Measurements from ENCODE around the gene AKAP11. TPM values are rescaled to one million over a fixed set of nuclear protein-coding genes. Genes with fewer than 3 reads are reported as not detected.

AKAP11 gene
- total and polyA plus RNA-seq, 4 donors = 4.8 to 42.0 (median 22.0) TPM

DNA sequence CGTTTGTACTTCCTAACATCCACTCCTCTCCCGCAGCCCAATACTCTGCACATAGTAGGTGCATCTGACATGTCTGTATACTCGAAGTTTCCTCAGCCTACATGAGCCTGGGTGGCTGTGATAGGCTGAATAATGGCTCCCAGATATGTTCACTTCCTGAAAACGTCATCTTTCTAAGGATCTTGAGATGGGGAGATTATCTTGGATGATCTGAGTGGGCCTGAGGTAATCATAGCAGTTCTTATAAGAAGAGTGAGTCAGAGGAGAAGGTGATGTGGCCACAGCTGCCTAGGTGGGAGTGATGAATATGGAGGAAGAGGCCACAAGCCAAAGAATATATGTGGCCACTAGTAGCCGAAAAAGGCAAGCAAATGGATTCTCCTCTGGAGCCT, 84.2 kb downstream of the AKAP11 start:
- 88 to 89% methylated on average over 5 of the region's 5 CpGs for WGBS, 2 donors

DNA sequence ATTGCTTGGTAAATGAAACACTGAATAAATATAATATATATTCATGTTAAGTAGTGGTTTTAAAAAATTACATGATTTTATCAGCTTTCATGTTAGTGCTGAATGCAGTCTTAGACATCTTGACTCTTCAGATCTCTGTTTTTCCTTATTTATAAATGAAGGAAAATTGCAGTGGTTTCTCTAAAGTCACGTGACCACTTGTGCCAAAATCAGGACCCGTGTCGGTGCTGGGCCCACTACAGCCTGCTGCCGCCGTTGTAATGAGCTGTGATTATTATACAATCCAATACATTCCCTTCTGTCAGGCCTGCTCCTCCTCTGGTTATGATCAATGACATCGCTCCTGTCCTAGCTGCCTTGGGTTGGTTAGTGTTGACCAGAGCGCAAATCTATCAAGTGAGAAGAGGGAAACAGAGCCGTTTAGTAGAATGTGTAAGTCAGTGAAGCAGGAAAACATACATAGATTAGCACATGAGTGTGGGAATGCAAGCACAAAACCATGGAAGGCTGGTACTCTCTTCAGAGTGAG, 88.2 kb downstream of the AKAP11 start:
- ATAC-seq (ENCODE audit: low FRiP score) (no peak), DNase-seq (no peak)
- Histone ChIP-seq H3K36me3 (ENCODE audit: control insufficient read depth in 1 of 2, insufficient read depth in 2 of 2, low read length in 1 of 2) (no peaks in the 10 kb centered on the region), H3K4me3 (ENCODE audit: low read length in 2 of 2) (no peak overlapping the region), H3K4me1 (ENCODE audit: control insufficient read depth in 1 of 2, insufficient read depth in 2 of 2, low read length in 2 of 2) (no peaks in the 10 kb centered on the region), H3K27me3 (ENCODE audit: control insufficient read depth in 1 of 2, insufficient read depth in 2 of 2, low read length in 1 of 2) (no peaks in the 10 kb centered on the region), H3K27ac (ENCODE audit: low read depth in 1 of 2, low read length in 2 of 2) (no peak overlapping the region), H3K9me3 (ENCODE audit: control insufficient read depth, low read length) (no peaks in the 10 kb centered on the region)
- 75 to 78% methylated on average over 8 of the region's 8 CpGs for WGBS, 2 donors
- intact Hi-C loops (cut with DNase I) = no loop called here

More for the DNA sequence above, 84.2 kb downstream of the AKAP11 start:
- DNase-seq (no peak), ATAC-seq (ENCODE audit: low FRiP score) (no peak)
- Histone ChIP-seq H3K4me3 (ENCODE audit: low read length in 2 of 2) (no peak overlapping the region), H3K4me1 (ENCODE audit: control insufficient read depth in 1 of 2, insufficient read depth in 2 of 2, low read length in 2 of 2) (no peaks in the 10 kb centered on the region), H3K27ac (ENCODE audit: low read depth in 1 of 2, low read length in 2 of 2) (no peak overlapping the region), H3K36me3 (ENCODE audit: control insufficient read depth in 1 of 2, insufficient read depth in 2 of 2, low read length in 1 of 2) (no peaks in the 10 kb centered on the region), H3K27me3 (ENCODE audit: control insufficient read depth in 1 of 2, insufficient read depth in 2 of 2, low read length in 1 of 2) (no peaks in the 10 kb centered on the region), H3K9me3 (ENCODE audit: control insufficient read depth, low read length) (no peaks in the 10 kb centered on the region)
- intact Hi-C loops (cut with DNase I) = no loop called here

DNA sequence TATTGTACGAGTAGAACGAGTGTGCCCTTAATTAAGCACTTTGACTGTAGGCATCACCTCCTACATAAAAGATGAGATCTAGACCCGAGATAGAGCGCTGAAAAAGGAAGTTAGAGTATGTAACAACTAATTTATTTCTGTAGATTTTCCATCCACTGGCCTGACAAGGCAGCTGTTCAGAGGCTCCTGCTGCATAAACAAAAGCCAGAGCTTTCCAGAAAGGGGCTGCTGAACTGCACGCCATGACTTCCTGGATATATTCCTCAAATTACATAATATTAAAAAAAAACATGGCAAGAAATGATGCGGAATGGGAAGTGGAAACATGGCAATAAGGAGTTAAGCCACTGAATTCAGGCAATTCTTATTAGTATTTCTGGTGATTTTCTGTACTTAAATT, 89.7 kb downstream of the AKAP11 start:
- Histone ChIP-seq H3K4me1 (ENCODE audit: control insufficient read depth in 1 of 2, insufficient read depth in 2 of 2, low read length in 2 of 2) (no peaks in the 10 kb centered on the region), H3K27ac (ENCODE audit: low read depth in 1 of 2, low read length in 2 of 2) (no peak overlapping the region), H3K27me3 (ENCODE audit: control insufficient read depth in 1 of 2, insufficient read depth in 2 of 2, low read length in 1 of 2) (no peaks in the 10 kb centered on the region), H3K4me3 (ENCODE audit: low read length in 2 of 2) (no peak overlapping the region), H3K36me3 (ENCODE audit: control insufficient read depth in 1 of 2, insufficient read depth in 2 of 2, low read length in 1 of 2) (no peaks in the 10 kb centered on the region), H3K9me3 (ENCODE audit: control insufficient read depth, low read length) (no peaks in the 10 kb centered on the region)
- whole genome bisulfite sequencing, 2 donors = 36 to 38% methylated on average over 6 of the region's 6 CpGs
- DNase-seq = no peak
- no peak for ATAC-seq (ENCODE audit: low FRiP score)
- intact Hi-C loops (cut with DNase I) = no loop called here

DNA sequence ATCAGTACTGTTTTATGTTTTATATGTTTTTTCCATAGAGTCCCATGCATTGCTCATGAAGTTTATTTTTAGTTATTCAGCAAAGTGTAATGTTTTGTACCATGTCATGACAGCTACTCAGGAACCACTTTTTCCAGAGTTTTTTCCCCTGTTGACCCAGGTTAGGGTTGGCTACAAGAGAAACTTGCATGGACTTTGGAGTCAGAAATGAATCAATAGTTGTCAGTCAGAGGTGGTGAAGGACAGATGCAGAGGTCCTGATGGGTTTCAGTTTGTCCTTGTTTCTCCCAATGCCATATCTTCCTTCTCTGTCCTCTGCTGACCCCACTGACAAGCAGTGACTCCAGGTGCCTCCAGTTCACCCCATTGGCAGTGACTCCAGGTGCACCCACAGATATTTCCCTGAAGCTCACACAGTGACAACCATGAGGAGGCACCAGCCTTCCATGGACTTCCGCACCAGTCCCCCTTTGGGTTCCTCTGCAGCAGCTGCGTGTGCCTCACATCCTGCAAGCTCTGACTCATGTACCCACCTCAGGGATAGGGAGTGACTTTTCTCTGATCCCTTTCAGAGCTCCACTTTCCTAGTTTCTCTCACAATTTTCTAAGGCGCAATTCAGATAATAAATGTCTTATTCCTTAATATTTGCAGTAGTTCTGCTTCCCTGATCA, 92.1 kb downstream of the AKAP11 start:
- Histone ChIP-seq H3K9me3 (ENCODE audit: control insufficient read depth, low read length) (no peaks in the 10 kb centered on the region), H3K27ac (ENCODE audit: low read depth in 1 of 2, low read length in 2 of 2) (no peak overlapping the region), H3K4me1 (ENCODE audit: control insufficient read depth in 1 of 2, insufficient read depth in 2 of 2, low read length in 2 of 2) (no peaks in the 10 kb centered on the region), H3K4me3 (ENCODE audit: low read length in 2 of 2) (no peak overlapping the region), H3K36me3 (ENCODE audit: control insufficient read depth in 1 of 2, insufficient read depth in 2 of 2, low read length in 1 of 2) (no peaks in the 10 kb centered on the region), H3K27me3 (ENCODE audit: control insufficient read depth in 1 of 2, insufficient read depth in 2 of 2, low read length in 1 of 2) (no peaks in the 10 kb centered on the region)
- no peak for ATAC-seq (ENCODE audit: low FRiP score)
- no peak for DNase-seq
- intact Hi-C loops (cut with DNase I) = no loop called here
- WGBS, 2 donors = 81 to 83% methylated on average over 3 of the region's 3 CpGs

DNA sequence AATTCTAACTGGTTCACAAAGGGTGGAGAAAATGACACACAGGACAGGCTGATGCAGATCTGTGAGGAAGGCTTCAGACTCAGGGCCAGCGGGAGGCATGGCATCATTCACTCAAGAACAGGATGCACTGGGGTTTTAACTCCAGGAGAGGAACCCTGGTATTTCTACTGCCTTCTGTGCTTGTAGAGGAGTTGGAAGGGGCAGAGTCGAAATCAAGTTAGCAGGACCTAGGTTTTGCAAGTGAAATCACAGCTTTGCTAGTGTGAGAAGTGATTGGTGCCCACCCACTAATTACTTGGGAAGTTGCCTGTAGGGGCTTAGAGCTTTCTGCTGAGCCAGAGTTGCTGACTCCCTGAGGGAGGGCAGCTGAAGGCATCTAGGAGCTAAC, 92.7 kb downstream of the AKAP11 start:
- no peaks in the 10 kb centered on the region for H3K36me3 ChIP-seq (ENCODE audit: control insufficient read depth in 1 of 2, insufficient read depth in 2 of 2, low read length in 1 of 2)
- H3K27ac ChIP-seq (ENCODE audit: low read depth in 1 of 2, low read length in 2 of 2) = no peak overlapping the region
- H3K4me3 ChIP-seq (ENCODE audit: low read length in 2 of 2) = no peak overlapping the region
- WGBS, 2 donors = 21 to 36% methylated on average over 2 of the region's 2 CpGs
- no peaks in the 10 kb centered on the region for H3K4me1 ChIP-seq (ENCODE audit: control insufficient read depth in 1 of 2, insufficient read depth in 2 of 2, low read length in 2 of 2)
- H3K27me3 ChIP-seq (ENCODE audit: control insufficient read depth in 1 of 2, insufficient read depth in 2 of 2, low read length in 1 of 2) = no peaks in the 10 kb centered on the region
- intact Hi-C loops (cut with DNase I) = no loop called here
- ATAC-seq (ENCODE audit: low FRiP score) = no peak
- DNase-seq = no peak
- H3K9me3 ChIP-seq (ENCODE audit: control insufficient read depth, low read length) = no peaks in the 10 kb centered on the region

DNA sequence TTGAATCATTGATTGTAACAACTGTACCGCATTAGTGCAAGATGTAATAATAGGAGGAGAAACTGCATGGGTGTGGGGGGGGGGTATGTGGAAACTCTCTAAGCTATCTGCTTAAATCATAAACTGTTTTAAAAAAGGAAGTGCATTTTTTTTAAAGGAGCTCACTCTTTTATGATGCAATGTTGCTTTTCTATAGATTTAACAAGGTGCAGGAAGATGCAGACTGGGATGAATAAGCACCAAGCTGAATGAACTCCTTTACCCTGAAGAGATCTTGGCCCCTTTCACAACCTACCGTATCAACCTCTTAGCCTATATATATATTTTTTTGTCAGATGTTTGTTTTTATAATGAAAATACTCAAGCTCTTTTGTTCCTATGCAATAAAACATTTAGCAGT, 95.9 kb downstream of the AKAP11 start:
- WGBS, 2 donors = 67 to 86% methylated on average over 2 of the region's 2 CpGs
- Histone ChIP-seq H3K9me3 (ENCODE audit: control insufficient read depth, low read length) (no peaks in the 10 kb centered on the region), H3K27ac (ENCODE audit: low read depth in 1 of 2, low read length in 2 of 2) (no peak overlapping the region), H3K27me3 (ENCODE audit: control insufficient read depth in 1 of 2, insufficient read depth in 2 of 2, low read length in 1 of 2) (no peaks in the 10 kb centered on the region), H3K4me1 (ENCODE audit: control insufficient read depth in 1 of 2, insufficient read depth in 2 of 2, low read length in 2 of 2) (no peaks in the 10 kb centered on the region), H3K4me3 (ENCODE audit: low read length in 2 of 2) (no peak overlapping the region), H3K36me3 (ENCODE audit: control insufficient read depth in 1 of 2, insufficient read depth in 2 of 2, low read length in 1 of 2) (no peaks in the 10 kb centered on the region)
- DNase-seq (no peak), ATAC-seq (ENCODE audit: low FRiP score) (no peak)
- intact Hi-C loops (cut with DNase I) = no loop called here

DNA sequence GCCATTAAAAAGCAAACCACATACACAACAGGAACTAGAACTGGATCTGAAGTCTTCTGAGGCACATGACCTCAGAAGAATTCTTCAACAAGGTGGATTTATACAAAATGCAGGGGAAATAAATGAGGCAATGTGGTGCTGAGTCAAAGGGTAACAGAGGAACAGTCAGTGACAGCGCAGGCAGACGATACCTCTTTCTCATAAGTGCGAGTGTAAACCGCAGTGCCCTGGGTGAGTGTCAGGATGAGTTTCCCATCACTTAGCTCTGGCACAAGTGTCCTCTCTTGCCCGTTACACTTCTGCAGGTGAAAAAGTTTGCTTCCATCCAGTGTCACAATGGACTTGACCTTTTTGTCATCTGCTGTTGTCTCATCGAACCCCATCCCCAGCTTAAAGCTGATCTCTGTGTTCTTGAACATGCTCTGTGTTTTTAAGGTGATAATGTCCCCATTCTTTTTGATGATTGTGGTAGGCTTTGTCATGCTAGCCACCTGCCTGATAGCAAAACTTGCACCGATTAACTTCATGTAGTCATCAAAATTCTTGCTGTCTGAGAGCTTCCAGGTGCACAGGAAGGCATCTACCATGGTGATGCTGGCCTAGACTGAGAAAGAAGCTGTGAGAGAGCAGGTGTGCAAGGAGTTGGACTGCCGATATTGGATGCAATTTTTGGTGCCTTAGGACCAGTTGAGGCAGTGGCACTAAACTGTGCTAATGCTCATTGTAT, 97.3 kb downstream of the AKAP11 start:
- intact Hi-C loops (cut with DNase I) = no loop called here
- Histone ChIP-seq H3K4me1 (ENCODE audit: control insufficient read depth in 1 of 2, insufficient read depth in 2 of 2, low read length in 2 of 2) (no peaks in the 10 kb centered on the region), H3K27me3 (ENCODE audit: control insufficient read depth in 1 of 2, insufficient read depth in 2 of 2, low read length in 1 of 2) (no peaks in the 10 kb centered on the region), H3K27ac (ENCODE audit: low read depth in 1 of 2, low read length in 2 of 2) (no peak overlapping the region), H3K9me3 (ENCODE audit: control insufficient read depth, low read length) (no peaks in the 10 kb centered on the region), H3K4me3 (ENCODE audit: low read length in 2 of 2) (no peak overlapping the region), H3K36me3 (ENCODE audit: control insufficient read depth in 1 of 2, insufficient read depth in 2 of 2, low read length in 1 of 2) (no peaks in the 10 kb centered on the region)
- DNase-seq (no peak), ATAC-seq (ENCODE audit: low FRiP score) (no peak)
- WGBS, 2 donors = 92 to 94% methylated on average over 8 of the region's 8 CpGs

DNA sequence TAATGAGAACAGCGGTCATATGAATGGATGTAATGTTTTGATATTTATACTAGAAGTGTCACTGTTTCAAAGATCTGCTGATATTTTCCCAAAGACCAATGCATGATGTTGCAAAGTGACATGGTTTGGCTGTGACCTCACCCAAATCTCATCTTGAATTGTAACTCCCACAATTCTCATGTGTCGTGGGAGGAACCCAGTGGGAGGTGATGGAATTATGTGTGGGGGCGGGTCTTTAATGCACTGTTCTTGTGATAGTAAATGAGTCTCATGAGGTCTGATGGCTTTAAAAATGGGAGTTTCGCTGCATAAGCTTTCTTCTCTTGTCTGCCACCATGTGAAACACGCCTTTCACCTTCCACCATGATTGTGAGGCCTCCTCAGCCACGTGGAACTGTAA, 98.3 kb downstream of the AKAP11 start:
- intact Hi-C loops (cut with DNase I) = no loop called here
- no peak overlapping the region for H3K27ac ChIP-seq (ENCODE audit: low read depth in 1 of 2, low read length in 2 of 2)
- WGBS, 2 donors = 67 to 72% methylated on average over 6 of the region's 6 CpGs
- no peaks in the 10 kb centered on the region for H3K27me3 ChIP-seq (ENCODE audit: control insufficient read depth in 1 of 2, insufficient read depth in 2 of 2, low read length in 1 of 2)
- no peaks in the 10 kb centered on the region for H3K36me3 ChIP-seq (ENCODE audit: control insufficient read depth in 1 of 2, insufficient read depth in 2 of 2, low read length in 1 of 2)
- no peak for DNase-seq
- ATAC-seq (ENCODE audit: low FRiP score) = no peak
- H3K4me1 ChIP-seq (ENCODE audit: control insufficient read depth in 1 of 2, insufficient read depth in 2 of 2, low read length in 2 of 2) = no peaks in the 10 kb centered on the region
- H3K4me3 ChIP-seq (ENCODE audit: low read length in 2 of 2) = no peak overlapping the region
- peaks cover 2% of the 10 kb centered on the region for H3K9me3 ChIP-seq (ENCODE audit: control insufficient read depth, low read length)

Measured in aorta (tissue), 5 donors.